Adipose tissue (tissue), 3 donors: Measurements from ENCODE around the gene PSME3. TPM values are rescaled to one million over a fixed set of nuclear protein-coding genes. Genes with fewer than 3 reads are reported as not detected.

Experiments
- H3K27ac ChIP-seq: one replicate; pipeline ENCODE4 v1.5.1; 2013; ENCODE audit warnings: low read depth, low read length
- WGBS, 3 donors: extraction: QIAGEN DNeasy Blood & Tissue Kit; methylation state at CpG; one replicate each; pipeline ENCODE4 v1.1.7; 2013; 5-methylcytosine and 5-hydroxymethylcytosine counted together
- polyA plus RNA-seq, 3 donors: library from polyadenylated mRNA; stranded (reverse); fragments of 200-250 nt; gene quantifications; one replicate each; pipeline ENCODE4 v1.2.3, GENCODE V29; 2013
- donor health status: healthy with polysubstance abuse.
- donor health status: Bipolar disorder and iron deficiency.
- donor health status: healthy.

Gene PSME3, protein sequence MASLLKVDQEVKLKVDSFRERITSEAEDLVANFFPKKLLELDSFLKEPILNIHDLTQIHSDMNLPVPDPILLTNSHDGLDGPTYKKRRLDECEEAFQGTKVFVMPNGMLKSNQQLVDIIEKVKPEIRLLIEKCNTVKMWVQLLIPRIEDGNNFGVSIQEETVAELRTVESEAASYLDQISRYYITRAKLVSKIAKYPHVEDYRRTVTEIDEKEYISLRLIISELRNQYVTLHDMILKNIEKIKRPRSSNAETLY
- 10 to 100 TPM; 33.4 to 84.8 (median 60.7) TPM for polyA plus RNA-seq

DNA sequence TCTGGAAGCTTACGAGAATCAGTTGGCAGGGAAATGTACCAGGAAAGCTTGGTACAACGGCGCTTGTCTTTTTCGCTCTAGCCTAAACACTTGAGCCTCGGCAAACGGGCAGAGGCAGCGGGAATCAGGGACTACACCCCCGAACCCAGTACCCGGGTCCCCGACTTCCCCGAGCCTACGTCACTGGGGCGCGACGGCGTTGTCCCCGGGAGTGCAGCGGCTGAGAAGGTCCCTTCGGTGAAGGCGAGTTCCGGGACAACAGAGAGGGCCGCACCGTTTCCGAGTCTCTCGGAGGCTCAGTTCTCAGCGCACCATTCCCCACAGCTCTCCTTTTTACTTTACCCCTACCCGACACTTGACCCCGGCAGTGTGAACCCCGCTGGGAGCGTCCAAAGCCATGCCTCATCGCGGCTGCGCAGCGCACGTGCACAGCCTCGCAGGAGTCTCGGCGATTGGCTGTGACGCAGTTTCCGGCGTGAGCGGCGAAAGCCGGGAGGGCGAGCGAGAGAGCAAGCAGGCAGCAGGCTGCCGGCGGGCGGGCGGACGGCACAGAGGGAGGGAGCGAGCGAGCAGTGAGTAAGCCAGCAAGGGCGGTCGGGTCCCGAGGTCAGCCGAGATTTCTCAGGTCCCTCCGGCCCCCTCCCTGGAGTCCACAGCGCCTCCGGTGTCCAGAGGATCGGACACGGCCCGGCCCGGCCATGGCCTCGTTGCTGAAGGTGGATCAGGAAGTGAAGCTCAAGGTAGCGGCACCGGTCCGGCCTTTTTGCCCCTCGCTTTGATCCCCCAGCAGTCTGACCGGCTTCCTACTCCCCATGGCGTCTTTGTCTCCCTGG, at the start of gene PSME3:
Gene PSME3, plus strand, starts transcription at position 464 of the 833 bp plus-strand sequence. Its CDS starts 235 bp downstream, at position 699.
- WGBS, 3 donors, result 0% methylated on average over 65 to 71 of the region's 71 CpGs
- peak within 1 kb of the TSS; percentile 8 for H3K27ac ChIP-seq

DNA sequence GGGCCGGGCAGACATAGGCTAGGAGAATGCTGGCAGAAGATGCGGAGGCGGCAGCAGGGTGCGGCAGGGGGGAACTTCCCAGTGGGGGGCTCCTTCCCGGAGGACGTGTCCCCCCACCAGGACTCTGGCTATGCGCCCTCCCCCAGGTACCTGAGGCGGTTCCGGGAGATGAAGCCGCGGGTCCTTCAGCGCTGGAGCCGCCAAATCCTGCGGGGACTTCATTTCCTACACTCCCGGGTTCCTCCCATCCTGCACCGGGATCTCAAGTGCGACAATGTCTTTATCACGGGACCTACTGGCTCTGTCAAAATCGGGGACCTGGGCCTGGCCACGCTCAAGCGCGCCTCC, 49.4 kb upstream of the PSME3 start:
- H3K27ac ChIP-seq, result no peak overlapping the region
- 19 to 40% (median 21%) methylated on average over 22 of the region's 22 CpGs for whole genome bisulfite sequencing, 3 donors

DNA sequence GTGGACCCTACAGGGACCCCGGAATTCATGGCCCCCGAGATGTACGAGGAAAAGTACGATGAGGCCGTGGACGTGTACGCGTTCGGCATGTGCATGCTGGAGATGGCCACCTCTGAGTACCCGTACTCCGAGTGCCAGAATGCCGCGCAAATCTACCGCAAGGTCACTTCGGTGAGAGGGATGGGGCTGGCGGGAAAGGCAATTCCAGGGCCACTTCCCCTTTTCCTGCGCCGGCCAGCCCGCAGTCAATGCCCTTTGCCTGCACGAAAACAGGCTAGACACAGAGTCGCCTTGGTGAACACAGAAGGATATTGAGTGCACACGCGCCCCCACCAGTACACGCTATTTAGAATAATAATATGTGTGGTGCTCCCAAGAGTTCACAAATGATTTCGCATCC, 48.8 kb upstream of the PSME3 start:
- H3K27ac ChIP-seq, result no peak overlapping the region
- WGBS, 3 donors, result 18 to 50% (median 34%) methylated on average over 25 of the region's 25 CpGs

DNA sequence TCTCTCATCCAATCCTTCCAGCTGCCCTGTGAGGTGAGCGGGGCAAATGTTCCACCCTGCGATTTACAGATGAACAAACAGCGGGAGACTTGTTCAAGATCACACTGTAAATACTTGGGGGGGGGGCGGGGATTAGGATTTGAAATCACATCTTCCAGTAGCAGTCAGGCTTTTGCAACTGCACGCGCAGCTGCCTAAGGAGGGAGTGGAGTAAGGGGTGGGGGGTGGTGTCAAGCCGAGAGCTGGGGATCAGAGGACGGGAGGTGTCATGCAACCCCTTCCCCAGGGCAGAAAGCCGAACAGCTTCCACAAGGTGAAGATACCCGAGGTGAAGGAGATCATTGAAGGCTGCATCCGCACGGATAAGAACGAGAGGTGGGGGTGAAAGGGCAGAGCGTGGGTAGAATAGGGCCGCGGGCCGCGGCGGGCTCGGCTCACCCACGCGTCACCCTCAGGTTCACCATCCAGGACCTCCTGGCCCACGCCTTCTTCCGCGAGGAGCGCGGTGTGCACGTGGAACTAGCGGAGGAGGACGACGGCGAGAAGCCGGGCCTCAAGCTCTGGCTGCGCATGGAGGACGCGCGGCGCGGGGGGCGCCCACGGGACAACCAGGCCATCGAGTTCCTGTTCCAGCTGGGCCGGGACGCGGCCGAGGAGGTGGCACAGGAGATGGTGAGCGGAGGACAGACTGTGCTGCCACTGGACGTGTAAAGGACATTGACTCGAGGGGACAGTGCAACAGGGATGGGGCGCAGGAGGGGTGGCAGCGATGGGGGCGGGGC, 48.2 kb upstream of the PSME3 start:
- 10 to 34% (median 27%) methylated on average over 52 of the region's 52 CpGs for WGBS, 3 donors
- H3K27ac ChIP-seq, result no peak overlapping the region

DNA sequence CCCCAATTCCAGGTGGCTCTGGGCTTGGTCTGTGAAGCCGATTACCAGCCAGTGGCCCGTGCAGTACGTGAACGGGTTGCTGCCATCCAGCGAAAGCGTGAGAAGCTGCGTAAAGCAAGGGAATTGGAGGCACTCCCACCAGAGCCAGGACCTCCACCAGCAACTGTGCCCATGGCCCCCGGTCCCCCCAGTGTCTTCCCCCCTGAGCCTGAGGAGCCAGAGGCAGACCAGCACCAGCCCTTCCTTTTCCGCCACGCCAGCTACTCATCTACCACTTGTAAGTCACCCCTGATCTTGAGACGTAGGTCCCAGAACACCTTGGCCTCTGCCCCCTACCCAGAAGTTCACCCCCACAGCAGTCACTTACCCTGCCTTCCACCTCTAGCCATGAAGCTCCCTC, 45.9 kb upstream of the PSME3 start:
- WGBS, 3 donors, result 89 to 90% (median 90%) methylated on average over 11 of the region's 11 CpGs

DNA sequence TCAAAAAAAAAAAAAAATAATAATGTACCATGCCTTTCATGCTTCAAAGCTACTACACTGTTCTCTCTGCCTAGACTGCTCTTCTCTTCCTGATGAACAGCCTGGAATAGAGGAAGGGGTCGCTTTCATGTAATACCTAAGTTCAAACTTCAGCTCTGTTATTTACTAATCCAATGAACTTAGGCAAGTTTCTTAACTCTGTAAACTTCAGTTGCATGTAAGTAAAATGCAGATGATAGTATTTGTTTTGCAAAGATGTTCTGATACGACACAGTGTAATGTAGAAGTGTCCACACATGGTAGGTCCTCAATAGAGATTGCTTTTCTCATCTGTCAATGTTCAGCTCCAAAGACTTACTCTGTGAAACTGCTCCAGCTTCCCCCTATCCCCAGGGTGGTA, 41.2 kb upstream of the PSME3 start:
- no peak overlapping the region for H3K27ac ChIP-seq
- 62 to 78% (median 78%) methylated on average over 2 of the region's 2 CpGs for WGBS, 3 donors

More for the DNA sequence above, 45.9 kb upstream of the PSME3 start:
- no peak overlapping the region for H3K27ac ChIP-seq

DNA sequence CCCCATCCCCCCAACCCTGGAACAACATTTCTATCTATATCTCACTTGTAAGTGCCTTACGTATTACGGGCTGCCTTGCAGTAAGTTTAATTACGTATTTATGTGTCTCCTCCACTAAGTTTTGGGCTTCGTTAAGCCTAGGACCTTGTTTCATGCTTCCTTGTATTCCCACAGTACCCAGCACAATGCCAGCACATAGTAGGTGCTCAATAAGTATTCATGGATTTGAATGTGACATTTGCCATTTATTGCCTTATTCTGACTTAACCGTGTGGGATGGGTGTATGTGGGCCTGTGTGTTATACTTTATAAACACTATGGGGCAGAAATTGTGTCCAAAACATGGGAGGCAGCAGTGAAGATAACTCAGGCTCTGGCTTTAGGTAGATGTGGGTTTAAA, 40.7 kb upstream of the PSME3 start:
- WGBS, 3 donors, result 52 to 73% (median 68%) methylated on average over 5 of the region's 5 CpGs
- H3K27ac ChIP-seq, result no peak overlapping the region

DNA sequence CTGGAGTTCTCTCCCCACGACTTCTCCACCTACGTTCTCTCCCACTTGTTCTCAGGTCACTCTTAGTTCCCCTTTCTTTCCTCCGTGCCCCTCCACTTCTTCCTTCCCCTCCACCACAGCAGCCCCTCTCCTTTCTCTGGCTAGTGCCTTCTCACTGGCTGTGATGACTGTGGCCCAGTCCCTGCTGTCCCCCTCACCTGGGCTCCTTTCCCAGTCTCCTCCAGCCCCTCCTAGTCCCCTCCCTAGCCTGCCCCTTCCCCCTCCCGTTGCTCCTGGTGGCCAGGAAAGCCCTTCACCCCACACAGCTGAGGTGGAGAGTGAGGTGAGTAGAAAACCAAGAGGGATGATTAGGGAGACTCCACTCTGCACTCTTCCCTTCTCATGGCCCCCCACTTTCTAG, 38.1 kb upstream of the PSME3 start:
- no peak overlapping the region for H3K27ac ChIP-seq

DNA sequence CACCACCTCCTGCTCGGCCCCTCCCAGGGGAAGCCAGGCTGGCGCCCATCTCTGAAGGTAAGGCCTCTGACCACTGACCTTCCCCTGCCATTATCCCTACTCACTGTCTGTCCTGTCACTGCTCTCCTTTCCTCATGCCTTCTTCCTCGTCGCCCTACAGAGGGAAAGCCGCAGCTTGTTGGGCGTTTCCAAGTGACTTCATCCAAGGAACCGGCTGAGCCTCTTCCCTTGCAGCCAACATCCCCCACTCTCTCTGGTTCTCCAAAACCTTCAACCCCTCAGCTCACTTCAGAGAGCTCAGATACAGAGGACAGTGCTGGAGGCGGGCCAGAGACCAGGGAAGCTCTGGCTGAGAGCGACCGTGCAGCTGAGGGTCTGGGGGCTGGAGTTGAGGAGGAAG, 37.7 kb upstream of the PSME3 start:
- no peak overlapping the region for H3K27ac ChIP-seq
- WGBS, 3 donors, result 80 to 87% (median 86%) methylated on average over 10 of the region's 10 CpGs

More for the DNA sequence above, 38.1 kb upstream of the PSME3 start:
- 49 to 69% (median 51%) methylated on average over 4 of the region's 4 CpGs for WGBS, 3 donors

DNA sequence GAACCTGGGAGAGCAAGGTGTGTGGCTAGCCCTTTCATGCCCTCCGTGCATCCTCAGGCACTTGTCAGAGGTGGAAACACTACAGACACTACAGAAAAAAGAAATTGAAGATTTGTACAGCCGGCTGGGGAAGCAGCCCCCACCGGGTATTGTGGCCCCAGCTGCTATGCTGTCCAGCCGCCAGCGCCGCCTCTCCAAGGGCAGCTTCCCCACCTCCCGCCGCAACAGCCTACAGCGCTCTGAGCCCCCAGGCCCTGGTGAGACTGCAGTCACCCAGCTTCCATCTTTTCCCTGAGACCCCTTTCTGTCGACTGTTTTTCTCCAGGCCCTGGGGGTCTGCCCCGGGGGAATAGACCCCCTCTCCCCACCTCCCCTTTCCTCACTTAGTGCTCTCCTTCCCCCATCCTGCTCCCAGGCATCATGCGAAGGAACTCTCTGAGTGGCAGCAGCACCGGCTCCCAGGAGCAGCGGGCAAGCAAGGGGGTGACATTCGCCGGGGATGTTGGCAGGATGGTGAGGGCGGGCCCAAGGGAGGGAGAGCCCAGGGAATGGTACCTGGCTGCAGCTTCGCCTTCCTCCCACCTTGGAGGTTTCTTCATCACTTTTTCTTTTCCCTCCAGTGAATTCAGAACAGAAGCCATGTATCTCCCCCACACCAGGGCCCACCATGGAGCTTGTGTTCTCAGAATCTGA, 37.0 kb upstream of the PSME3 start:
- no peak overlapping the region for H3K27ac ChIP-seq
- 88 to 94% (median 90%) methylated on average over 18 of the region's 18 CpGs for WGBS, 3 donors

DNA sequence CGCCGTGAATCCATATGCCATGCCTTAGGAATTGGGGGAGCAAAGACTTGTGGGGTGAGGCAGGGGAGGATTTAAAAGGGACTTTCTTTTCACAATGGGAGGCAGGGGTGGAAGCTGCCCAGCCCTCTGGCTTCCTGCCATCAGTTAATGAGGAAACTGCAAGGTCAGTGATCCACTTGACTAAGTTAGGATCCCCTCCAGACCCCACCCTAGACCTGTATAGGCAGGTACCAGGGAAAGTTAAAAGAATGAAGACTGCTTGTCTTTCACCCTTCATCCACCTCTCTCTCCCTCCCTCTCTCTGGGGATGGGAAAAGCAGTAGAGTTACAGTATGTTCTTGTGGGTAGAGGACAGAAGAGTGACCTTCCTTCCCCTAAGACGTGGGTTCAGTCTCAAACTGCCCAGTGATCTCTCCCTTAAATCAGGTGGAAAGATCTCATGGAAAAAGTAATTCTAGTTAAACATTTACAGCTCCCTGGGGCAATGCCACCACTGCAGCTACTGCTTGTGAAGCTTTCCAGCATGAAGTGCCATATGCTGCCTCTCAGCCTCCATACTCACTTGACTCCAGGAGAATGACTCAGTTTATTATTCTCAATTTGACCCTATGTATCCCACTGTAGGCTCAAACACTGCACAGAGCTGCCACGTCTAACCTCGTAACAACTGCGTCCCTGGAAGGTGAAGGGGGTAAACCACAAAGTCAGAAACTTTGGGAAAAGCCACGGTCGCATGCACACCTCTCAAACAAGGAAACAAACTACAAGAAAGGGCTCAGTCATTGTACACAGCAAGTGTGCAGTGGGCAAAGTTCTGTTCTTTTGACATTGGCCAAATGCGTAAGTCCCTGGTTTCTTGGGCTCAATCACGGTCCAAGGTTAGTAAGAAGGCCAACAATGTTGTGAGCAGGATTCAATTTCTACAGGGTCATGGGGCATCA, 35.9 kb upstream of the PSME3 start:
- 45 to 82% (median 70%) methylated on average over 10 of the region's 10 CpGs for WGBS, 3 donors
- no peak overlapping the region for H3K27ac ChIP-seq

DNA sequence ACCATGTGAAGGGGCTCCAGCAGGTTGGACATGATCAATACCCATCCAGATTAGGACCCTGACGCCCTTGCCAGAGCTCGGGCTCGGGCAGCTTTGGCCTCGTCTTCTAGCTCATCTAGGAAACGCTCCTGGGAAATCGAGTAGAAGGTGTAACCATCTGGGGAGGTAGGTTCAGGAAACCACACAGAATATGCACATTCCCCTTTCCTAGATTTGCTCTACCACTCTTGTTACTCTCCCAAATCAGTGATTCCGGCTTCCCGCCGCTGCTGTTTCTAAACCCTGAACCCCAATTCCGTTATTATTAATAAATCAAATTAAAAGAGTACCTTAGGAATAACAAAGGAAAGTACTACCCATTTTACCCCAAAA, 35.2 kb upstream of the PSME3 start:
- WGBS, 3 donors, result 7 to 18% (median 18%) methylated on average over 10 of the region's 10 CpGs
- H3K27ac ChIP-seq, result no peak overlapping the region

DNA sequence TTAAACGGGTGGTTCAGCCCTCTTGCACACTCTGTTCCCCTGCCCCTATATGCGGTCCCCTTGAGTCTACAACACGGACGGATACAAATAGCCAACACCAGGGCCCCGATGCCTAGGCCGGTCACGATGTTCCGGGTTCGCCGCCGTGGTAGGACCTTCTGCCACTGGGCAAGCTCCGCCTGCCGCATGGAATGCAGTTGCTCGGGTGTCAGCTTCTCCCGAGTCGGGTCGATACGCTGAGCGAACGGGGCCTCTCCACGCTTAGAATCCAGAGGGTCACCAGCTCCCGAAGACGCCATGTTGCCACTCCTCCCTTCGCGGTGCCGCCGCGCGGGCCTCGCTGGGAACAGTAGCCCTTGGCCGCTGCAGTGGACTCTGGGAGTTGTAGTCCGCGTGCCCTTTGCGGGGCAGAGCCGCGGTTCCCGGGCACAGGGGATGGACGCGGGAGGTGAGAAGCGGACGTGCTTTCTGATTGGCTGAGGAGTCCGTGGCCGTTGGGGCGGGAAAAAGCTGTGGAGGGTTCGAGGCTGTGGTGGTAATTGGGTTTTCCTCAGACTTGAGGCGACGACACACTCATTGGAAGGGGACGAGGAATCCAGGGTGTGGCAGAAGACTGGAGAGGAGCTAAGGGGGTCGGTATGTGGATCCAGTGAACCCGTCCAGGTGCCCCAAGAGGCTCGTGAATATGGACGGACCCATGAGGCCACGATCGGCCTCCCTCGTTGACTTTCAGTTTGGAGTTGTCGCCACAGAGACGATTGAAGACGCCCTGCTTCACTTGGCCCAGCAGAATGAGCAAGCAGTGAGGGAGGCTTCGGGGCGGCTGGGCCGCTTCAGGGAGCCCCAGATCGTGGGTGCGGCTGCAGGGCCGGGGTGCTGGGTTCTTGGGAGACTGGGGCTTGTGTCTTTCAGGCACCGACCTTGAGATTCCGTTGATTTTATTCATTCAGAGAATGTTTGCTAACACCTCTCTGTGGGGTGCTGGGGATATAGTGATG, 34.5 kb upstream of the PSME3 start, which contains the start of the genes CNTD1 and COA3:
Gene CNTD1, plus strand, starts transcription at position 479 of the 998 bp plus-strand sequence. Its CDS starts 207 bp downstream, at position 686.
Gene COA3, minus strand, starts transcription at position 322 of the 998 bp plus-strand sequence. Its CDS starts 23 bp downstream, at position 299.
- H3K27ac ChIP-seq, result no peak within 1 kb of the TSS
- 25 to 27% (median 25%) methylated on average over 66 of the region's 66 CpGs for WGBS, 3 donors

DNA sequence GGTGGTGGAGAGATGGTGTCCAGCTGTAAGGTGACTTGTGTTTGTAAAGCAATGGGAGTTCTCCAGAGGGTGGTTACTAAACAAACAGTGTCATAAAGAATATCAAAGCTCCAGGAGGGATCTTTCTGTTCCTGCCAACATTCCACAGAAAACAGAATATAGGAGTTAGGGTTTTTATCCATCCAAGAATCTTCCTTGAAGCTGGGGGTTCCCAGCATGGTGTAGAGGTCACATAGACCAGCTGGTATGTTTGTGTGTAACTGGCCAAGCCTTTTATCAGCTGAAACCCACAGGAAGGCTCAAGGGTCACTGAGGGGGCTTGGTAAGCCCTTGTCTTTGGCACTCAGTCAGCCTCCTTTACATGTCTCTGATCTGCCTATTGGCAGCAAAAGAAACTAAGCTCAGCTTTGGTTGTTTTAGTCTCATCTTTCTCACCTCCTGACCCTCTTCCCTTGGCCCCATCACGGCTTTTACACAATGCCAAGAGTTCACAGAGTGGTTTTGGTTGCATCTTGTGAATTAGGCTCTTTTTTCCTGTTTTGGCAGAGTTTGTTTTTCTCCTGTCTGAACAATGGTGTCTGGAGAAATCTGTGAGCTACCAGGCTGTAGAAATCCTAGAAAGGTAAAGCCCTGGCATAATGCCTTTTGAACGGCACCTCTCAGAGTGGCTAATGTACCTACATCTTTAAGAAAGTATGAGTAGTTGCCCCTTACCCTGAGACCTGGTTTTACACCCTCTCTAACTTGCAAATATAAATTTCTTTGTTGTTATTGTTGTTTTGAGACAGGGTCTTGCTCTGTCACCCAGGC, 29.9 kb upstream of the PSME3 start:
- no peak overlapping the region for H3K27ac ChIP-seq
- 56 to 66% (median 58%) methylated on average over 2 of the region's 2 CpGs for WGBS, 3 donors

DNA sequence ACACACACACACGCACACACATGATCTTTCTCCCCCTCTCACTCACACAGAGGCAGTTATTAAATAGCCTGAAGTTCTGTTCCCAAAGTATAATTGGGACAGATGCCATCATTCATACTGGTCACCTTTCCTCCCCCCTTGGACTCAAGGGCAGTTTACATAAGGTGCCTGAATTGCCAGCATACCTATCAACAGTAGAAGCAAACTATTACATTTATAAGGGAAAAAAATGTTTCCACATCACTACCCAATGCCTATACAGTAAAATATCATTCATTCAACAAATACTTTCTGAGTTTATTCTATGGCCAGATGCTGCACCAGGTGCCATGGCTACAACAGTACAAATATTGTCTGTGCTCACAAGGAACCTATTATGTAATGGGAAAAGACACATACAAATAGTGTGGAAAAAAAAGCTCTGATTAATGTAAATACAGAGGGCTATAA, 28.3 kb upstream of the PSME3 start:
- H3K27ac ChIP-seq, result no peak overlapping the region
- WGBS, 3 donors, result 19 to 93% (median 84%) methylated on average over 1 of the region's 1 CpG
